Measurements from ENCODE around the gene TRIL. TPM values are rescaled to one million over a fixed set of nuclear protein-coding genes. Genes with fewer than 3 reads are reported as not detected.

The TRIL gene
- total and polyA plus RNA-seq, 2 of the 4 experiments (the other 2 are of a cell fraction) = under 0.01 to 0.09 TPM

DNA sequence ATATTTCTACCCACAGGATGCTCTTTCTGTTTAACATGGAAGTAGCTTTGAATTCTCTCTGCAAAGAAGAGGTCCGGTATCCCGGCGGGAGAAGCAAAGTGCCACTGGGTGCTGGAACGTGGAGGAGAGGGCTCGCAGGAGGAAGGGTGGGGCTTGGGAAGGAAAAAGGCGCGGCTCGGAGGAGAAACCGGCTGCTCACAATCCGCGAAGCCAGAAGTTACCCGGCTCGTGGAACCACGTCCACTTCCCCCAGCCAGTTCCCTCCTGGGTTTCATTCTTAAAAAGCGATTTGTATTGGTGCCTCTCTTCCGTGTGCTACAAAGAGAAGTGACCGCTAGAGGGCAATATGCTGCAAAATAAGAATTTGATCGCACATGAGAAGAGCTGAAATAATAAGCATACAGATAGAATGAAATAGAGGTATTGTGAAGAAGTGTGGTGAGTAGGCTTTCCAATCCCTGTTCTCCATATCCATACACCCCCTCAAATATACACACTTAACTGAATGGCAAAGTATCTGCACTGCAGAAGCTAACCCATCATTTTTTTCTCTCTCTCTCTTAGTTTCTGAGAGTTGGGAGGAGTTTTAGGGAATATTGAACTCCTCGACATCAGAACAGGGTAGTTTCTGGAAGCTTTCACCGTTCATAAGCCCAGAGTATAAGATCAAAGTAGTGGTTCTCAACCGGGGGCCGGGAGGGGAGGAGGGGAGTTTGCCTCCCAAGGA lies 31.1 kb downstream of the TRIL start (continued):
- TF ChIP-seq MAZ (IDR thresholded peaks at IDR 0.05; ENCODE audit: borderline replicate concordance, low read depth, low read length) = no peak

DNA sequence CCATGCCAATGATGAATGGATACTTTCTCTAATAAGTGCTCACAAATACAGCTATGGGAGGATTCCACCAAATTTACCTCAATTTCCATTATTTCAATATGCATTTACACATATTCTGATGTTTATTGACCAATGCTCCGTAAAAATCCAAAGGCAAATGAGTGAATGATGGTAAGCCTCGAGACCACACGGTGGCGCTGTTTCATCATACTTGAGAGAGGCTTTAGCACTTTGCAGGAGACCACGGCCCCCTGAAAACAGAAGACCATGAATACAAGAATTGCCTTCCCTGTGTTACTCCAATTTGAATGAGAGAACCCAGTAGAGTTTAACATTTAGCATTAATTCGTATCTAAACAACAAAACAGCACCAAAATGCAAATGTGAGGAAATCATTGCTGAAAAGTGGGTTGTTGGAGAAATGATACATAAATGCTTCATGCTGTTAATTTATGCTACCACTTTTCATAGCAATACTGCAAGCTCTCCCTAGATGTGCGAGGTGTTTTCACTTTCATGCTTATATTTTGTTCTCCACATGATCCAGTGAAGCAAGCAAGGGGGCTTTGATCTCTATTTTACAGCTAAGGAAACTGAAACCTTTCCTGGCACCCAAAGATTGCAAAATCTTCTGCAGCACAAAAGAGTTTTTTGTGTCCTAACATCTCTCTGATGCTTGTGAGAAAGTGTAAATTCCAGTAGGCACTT lies 35.4 kb downstream of the TRIL start:
- Histone ChIP-seq H3K9ac (ENCODE audit: low read depth, low read length) (no peak overlapping the region), H3K9me1 (ENCODE audit: insufficient read depth, low read length) (no peaks in the 10 kb centered on the region), H3K4ac (ENCODE audit: low read depth, low read length) (no peak overlapping the region), H3K27ac (ENCODE audit: insufficient read depth, low read length) (no peak overlapping the region), H3K23ac (ENCODE audit: low read depth, low read length) (no peak overlapping the region), H3K4me2 (ENCODE audit: low read depth, low read length) (no peak overlapping the region), H4K20me1 (ENCODE audit: insufficient read depth, low read length) (no peaks in the 10 kb centered on the region), H2BK5ac (ENCODE audit: low read depth, low read length, poor library complexity, severe bottlenecking) (no peak overlapping the region), H3K36me3 (ENCODE audit: control insufficient read depth, insufficient read depth, low read length) (no peaks in the 10 kb centered on the region), H4K8ac (ENCODE audit: low read depth in 2 of 2, low read length in 2 of 2) (no peak overlapping the region), H3K4me3 (ENCODE audit: insufficient read depth, low read depth, low read length) (no peak overlapping the region), H4K5ac (ENCODE audit: low read depth, low read length) (no peak overlapping the region), H4K91ac (ENCODE audit: insufficient read depth, low read depth, low read length) (no peak overlapping the region), H2BK15ac (ENCODE audit: low read depth, low read length) (no peak overlapping the region), H2AK9ac (replicated peaks; ENCODE audit: low read depth, low read length, poor library complexity) (no peak overlapping the region), H2BK120ac (ENCODE audit: low read depth, low read length) (no peak overlapping the region), H3K27me3 (ENCODE audit: control insufficient read depth, insufficient read depth, low read length) (peaks cover 12% of the 10 kb centered on the region), H3K4me1 (ENCODE audit: control insufficient read depth, insufficient read depth, low read length) (peaks cover 1% of the 10 kb centered on the region; the same call in 1 of the 2 replicates), H3K9me3 (ENCODE audit: control insufficient read depth, insufficient read depth, low read length) (no peaks in the 10 kb centered on the region), H2AK5ac (ENCODE audit: low read depth, low read length) (no peak overlapping the region), H2BK20ac (ENCODE audit: low read depth, low read length) (no peak overlapping the region), H2AFZ (replicated peaks; ENCODE audit: low read length, poor library complexity) (no peak overlapping the region), H3K18ac (ENCODE audit: low read depth, low read length) (no peak overlapping the region), H3K79me1 (ENCODE audit: low read depth in 1 of 2, low read length in 2 of 2) (no peaks in the 10 kb centered on the region), H3K14ac (replicated peaks; ENCODE audit: low read depth, low read length) (no peak overlapping the region), H3K56ac (ENCODE audit: extremely low read depth, insufficient read depth, low read length) (no peak overlapping the region)
- ATAC-seq (ENCODE audit: low read depth) (peak; percentile 52; the same call in 1 of the 2 replicates), DNase-seq (peak; percentile 75)
- ChIA-PET POLR2A (ENCODE audit: unreplicated experiment) (no interaction called here), CTCF (interaction anchor here (0.6 to 4.2 kb wide), 22 partner anchors 10 to 499 kb away, joined by 3 to 36 read pairs (median 5); no protein-coding TSS in a partner anchor)
- 20% methylated on average over 1 of the region's 7 CpGs; no CpG with 5 or more reads in 1 of the 2 experiments for WGBS, 2 experiments (ENCODE audit: extremely low coverage in 2 of 2, insufficient read length in 1 of 2)
- dilution Hi-C loops (cut with HindIII; ENCODE audit: low sequenced_read_pairs, unreplicated experiment) = no loop called here
- no TSS peak for BruUV-seq (replicated peaks)
- in situ Hi-C loops (cut with MboI; ENCODE audit: low sequenced_read_pairs) = no loop called here
- intact Hi-C loops (cut with micrococcal nuclease) = loop anchor here (1.0 to 10.0 kb wide), 4 partner anchors 180 to 1728 kb away; no protein-coding TSS in a partner anchor
- TF ChIP-seq RFX5 (IDR thresholded peaks at IDR 0.05; ENCODE audit: low read depth, low read length) (no peak), CHD1 (IDR thresholded peaks at IDR 0.05; ENCODE audit: low read depth, low read length) (no peak), NFE2L2 (IDR thresholded peaks at IDR 0.05; ENCODE audit: low read depth, low read length) (no peak), MAFK (IDR thresholded peaks at IDR 0.05; ENCODE audit: low read depth, low read length) (no peak), POLR2A (IDR thresholded peaks at IDR 0.05; ENCODE audit: low read depth, low read length) (no peak), SMC3 (IDR thresholded peaks at IDR 0.05; ENCODE audit: low read depth, low read length) (peak; percentile 81), MAZ (IDR thresholded peaks at IDR 0.05; ENCODE audit: borderline replicate concordance, low read depth, low read length) (no peak), MXI1 (IDR thresholded peaks at IDR 0.05; ENCODE audit: borderline replicate concordance, low read depth, low read length) (no peak)
- TF ChIP-seq, protein P1, sequence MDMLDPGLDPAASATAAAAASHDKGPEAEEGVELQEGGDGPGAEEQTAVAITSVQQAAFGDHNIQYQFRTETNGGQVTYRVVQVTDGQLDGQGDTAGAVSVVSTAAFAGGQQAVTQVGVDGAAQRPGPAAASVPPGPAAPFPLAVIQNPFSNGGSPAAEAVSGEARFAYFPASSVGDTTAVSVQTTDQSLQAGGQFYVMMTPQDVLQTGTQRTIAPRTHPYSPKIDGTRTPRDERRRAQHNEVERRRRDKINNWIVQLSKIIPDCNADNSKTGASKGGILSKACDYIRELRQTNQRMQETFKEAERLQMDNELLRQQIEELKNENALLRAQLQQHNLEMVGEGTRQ (IDR thresholded peaks at IDR 0.05; ENCODE audit: low read depth, low read length) = no peak
- TF ChIP-seq, protein P2, sequence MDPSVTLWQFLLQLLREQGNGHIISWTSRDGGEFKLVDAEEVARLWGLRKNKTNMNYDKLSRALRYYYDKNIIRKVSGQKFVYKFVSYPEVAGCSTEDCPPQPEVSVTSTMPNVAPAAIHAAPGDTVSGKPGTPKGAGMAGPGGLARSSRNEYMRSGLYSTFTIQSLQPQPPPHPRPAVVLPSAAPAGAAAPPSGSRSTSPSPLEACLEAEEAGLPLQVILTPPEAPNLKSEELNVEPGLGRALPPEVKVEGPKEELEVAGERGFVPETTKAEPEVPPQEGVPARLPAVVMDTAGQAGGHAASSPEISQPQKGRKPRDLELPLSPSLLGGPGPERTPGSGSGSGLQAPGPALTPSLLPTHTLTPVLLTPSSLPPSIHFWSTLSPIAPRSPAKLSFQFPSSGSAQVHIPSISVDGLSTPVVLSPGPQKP (IDR thresholded peaks at IDR 0.05; ENCODE audit: borderline replicate concordance, low read depth, low read length) = no peak
- TF ChIP-seq, protein P3, sequence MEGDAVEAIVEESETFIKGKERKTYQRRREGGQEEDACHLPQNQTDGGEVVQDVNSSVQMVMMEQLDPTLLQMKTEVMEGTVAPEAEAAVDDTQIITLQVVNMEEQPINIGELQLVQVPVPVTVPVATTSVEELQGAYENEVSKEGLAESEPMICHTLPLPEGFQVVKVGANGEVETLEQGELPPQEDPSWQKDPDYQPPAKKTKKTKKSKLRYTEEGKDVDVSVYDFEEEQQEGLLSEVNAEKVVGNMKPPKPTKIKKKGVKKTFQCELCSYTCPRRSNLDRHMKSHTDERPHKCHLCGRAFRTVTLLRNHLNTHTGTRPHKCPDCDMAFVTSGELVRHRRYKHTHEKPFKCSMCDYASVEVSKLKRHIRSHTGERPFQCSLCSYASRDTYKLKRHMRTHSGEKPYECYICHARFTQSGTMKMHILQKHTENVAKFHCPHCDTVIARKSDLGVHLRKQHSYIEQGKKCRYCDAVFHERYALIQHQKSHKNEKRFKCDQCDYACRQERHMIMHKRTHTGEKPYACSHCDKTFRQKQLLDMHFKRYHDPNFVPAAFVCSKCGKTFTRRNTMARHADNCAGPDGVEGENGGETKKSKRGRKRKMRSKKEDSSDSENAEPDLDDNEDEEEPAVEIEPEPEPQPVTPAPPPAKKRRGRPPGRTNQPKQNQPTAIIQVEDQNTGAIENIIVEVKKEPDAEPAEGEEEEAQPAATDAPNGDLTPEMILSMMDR (conservative IDR thresholded peaks at IDR 0.05; ENCODE audit: low read depth, low read length) = peak; percentile 88
